Fibroblast of skin of scalp (primary cell): ENCODE data around the gene UNC119.

Source experiments
- DNase-seq: peaks from one replicate; pipeline ENCODE4 v3.0.0-alpha.2; 2013

The UNC119 gene

DNA sequence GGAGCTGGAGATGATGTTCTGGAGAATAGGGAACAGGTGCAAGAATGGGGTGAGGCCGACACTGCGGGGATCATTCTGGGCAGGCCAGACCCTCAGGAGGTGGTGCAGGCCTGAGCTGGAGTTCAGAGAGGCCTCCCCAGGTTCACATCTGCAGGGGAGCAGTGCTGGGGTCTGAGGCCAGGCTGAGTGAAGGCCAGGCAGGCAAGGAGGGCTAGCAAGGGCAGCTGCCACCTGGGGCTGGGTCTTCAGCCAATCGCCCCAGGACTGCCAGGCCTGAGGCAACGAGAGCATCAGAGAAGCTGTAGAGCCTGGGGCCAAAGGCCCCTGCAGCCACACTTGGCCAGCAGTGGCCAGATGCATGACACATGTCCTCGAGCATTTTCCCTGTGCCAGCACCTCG lies 31.7 kb downstream of the UNC119 start:
- DNase-seq: no peak

DNA sequence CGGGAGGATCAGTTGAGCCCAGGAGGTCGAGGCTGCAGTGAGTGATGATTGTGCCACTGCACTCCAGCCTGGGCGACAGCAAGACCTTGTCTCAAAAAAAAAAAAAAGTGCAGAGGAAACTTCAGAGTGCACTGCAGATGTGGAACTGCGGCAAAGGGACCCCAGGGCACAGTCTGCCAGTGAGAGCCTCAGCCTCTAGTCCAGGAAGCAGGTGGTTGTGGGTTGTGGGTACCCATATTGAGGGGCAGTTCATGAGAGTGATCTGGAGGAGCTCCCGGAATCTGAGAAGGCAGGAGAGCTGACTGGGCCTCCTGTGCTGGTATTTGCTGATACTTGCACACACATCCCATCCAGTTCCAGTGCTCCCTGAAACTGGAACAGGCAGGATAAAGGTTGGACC lies 33.2 kb downstream of the UNC119 start:
- no peak for DNase-seq

DNA sequence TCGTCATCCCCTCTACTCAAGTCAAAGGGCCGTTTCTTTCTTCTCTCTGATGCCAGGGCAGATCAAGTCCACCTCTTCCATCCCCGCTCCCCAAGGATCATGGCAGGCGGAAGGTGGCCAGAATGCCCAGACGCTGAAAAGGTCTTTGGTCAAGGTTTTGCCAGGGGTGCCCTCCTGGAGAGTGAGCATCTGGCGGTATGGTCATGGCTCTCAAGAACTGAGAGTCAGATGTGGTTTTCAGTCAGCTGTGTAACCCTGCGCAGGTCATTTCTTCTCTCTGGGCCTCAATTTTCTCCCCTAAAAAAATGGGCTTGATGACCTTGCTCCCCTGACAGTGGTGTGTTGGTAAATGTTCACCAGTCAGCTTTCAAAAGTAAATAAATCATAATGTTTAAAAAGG lies 33.8 kb downstream of the UNC119 start:
- DNase-seq: no peak

DNA sequence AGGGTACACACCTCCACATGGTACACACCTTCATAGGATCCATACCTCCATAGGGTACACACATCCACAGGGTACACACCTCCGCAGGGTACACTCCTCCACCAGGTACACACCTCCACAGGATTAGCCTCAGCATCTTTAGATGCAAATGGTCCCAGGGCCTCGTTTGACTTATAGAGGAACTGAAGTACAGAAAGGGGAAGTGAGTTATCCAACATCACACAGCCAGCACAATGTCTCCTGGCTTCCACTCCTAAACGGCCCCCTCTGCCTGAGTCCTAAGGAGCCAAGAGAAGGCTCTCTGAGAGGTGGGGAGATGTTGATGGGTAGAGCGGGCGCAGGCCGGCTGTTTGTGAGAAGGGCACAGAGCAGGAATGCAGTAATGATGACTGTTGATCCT lies 34.3 kb downstream of the UNC119 start:
- DNase-seq: no peak

DNA sequence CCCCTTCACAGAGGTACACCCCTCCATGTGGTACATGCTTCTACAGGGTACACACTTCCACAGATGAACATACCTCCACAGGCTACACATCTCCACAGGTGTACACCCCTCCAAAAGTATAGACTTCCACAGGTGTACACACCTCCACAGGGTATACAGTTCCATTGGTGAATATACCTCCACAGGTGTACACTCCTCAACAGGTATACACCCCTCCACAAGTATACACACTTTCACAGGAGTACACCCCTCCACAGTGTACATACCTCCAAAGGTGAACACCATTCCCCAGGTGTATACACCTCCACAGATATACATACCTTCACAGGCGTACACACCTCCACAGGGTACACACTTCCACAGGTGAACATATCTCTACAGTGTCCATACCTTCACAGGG lies 36.9 kb downstream of the UNC119 start:
- DNase-seq: no peak

DNA sequence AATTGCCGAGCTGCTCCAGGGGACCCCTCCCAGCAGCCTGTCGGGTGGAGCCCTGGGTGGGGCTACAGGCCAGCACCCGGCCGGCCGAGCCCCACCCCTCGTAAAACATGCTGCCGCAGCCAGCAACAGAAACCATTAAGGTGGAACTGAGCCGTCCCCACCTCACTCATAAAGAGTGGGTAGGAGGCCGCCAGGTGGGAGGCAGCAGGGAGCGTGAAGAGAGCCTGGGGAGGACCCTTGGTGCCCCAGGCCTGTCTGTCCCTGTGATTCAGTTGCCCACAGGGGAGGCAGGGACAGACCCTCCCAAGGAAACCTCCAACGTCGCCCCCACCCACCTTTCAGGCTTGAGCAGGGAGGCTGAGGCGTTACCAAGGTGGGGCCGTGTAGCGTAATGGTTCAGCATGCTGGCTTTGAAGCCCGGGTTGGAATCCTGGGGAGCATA lies 37.8 kb downstream of the UNC119 start:
- DNase-seq: no peak

- DNase-seq: no peak
Measured at GRCh38 chr17:28513476-28513875, 38.9 kb downstream of the UNC119 start.

DNA sequence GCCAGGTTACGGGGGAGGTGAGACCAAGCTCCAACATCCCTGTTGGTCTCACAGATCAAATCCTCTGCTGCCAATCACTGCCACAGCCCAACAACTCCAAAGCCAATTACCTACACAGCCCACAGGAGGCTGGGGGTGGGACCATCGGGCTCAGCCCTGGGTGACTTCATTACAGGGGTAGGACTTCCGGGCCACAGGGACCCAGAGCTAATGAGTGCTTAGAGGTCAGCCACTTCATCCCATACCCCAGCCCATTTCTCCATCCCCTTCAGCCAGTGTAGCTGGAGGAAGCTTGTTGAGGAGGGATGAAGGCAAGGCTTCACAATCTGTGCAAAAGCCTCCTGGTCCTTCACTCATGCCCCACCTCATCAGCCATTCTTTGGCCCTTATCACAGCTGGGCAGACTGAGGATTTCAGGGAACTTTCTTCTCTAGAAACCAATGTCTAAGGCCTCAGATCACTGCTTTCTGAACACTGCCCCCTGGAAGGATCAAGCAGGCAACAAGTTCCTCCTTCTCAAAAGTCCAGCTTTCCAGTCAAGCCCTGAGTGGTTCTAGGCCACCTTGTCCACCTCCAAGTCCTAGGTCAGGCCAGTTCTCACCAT lies 40.5 kb downstream of the UNC119 start:
- DNase-seq: no peak

DNA sequence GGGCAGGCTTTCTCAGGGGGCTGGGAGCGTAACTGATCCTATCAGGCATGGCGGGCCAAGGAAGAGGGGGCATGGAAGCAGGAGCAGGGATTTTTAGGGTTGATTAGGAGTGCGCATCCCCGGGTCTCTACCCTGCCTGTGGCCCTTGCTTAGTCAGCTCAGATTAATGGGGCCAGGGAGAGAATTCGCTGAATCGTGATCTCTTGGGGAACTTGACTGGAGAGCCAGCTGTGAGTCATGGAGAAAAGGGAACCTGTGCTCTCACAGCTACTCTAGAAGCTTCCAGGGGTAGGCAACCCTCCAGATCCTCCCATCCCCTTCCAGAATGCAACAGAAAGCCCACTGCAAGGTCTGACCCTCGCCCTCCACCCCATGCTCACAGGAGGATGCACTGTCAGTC lies 42.6 kb downstream of the UNC119 start:
- no peak for DNase-seq

DNA sequence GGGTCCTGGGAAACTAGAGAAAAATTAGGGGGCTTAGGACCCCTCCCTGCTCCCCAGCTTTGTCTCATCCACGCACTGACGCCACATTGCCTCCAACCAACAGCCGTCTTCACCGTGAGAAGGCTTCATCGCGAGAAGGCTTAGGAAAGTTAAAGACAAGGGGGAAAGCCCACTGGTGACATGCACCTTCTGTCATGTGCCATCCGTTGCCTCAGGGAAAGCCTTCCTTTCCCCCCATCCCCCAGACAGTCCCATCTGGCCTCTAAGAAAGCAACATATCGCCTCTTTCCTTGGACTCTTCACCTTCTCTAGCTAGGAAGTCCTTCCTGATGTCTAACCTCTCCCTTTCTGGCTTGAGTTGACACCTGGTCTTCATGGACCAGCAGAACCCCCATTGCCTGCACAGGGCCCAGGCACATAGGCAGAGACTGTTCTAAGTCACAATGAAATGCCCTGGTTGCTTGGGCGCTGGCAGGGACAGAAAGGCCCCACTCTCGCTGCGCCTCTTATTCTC lies 44.2 kb downstream of the UNC119 start:
- DNase-seq: no peak

DNA sequence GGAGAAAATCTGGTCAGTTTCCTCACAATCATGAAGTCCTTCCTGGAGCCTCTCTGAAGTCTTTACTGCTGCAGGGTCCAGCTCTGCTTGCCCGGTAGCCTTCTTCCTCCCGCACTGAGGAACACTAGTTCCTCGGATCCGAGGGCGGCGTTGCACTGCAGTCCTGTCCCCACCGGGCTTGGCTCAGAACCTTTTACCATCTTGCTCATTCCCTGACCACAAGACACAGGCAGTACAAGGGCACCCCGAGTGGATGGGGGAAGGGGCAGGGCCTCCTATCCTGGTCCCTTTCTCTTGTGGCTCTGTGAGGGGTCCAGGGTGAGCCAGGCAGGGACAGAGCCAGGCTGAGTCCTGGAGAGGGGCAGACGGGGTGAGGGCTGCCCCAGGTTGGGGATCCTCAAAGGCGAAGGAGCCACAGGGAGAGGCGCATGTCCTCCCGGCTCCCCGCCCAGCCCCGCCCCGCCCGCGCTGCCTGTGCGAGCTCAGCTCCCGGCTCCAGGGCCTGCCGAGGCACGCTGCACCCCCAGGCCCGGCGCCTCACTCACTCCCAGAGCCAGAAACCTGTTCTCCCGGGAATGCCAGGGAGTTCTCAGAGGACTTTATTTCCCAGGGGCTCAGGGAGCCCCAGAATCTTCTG lies 44.7 kb downstream of the UNC119 start:
- DNase-seq: no peak

- DNase-seq: no peak
Measured at GRCh38 chr17:28506763-28507487, 45.5 kb downstream of the UNC119 start.

DNA sequence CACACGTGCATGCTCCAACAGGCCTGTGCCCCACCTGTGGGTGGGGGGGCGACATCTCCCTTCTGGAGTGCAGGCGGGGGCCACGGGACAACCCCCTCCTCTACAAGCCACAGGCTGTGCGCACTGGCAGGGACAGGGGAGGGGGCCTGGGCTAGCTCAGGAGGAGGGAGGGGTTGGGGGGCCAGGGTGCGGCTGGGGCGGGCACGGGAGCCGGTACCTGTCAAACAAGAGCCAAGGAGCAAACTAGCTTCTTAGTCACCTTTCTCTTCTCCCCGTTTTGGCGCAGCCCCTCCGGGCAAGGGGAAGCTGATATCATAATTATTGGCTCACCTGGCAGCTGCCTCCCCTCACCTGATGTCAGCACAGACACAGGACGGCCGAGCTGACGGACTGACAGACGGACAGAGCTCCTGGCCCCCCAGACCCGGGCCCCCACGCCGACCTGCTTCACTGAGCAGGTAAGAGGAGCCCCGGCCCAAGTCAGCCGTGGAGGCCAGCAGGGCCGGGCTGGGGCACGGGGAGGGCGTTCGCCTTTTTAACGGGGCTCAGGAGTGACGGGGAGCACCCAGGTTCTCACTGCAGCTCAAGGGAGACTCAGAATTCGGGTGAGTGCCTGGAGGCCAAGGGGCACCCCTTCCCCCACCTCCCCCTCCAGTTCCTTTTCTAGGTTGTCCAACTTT lies 46.3 kb downstream of the UNC119 start, which contains the start of gene FOXN1:
TSS of gene FOXN1 (plus strand) at position 363 of the 680 bp plus-strand sequence. CDS start 17,622 bp downstream, outside the sequence.
- no peak for DNase-seq

GRCh38 chr17:28503420-28503819 lies 49.0 kb downstream of the UNC119 start:
- no peak for DNase-seq

GRCh38 chr17:28501421-28502284 lies 50.8 kb downstream of the UNC119 start:
- DNase-seq: no peak

DNA sequence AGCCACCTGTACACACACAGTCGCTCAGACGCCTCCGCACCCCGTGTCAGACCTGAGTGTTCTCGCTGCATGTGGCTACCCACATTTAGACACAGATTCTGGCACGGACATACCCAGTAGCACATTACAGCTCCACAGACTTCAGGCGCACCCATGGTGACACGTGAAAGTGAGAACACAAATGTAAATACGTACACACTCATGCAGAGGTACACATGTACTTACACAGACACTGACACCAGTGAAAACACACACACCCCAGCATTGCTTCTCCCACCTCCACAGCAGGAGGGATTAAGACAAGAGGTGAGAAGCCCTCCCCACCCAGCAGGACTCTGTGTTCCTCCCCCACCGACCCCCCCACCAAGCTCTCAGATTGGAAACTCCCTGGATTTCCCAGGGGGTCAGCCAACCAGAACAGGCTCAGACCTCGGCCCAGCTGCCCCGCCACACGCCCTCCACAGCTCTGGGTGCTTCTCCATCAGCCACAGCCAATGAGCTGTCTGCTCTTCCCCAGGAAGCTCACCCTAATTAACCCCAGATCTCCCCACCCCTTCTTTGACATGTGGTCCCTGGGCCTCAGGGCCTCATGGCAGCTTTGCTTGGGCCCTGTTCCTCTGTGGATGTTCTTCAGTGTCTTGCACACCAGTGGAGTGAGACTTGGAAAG lies 51.6 kb downstream of the UNC119 start:
- DNase-seq: no peak

DNA sequence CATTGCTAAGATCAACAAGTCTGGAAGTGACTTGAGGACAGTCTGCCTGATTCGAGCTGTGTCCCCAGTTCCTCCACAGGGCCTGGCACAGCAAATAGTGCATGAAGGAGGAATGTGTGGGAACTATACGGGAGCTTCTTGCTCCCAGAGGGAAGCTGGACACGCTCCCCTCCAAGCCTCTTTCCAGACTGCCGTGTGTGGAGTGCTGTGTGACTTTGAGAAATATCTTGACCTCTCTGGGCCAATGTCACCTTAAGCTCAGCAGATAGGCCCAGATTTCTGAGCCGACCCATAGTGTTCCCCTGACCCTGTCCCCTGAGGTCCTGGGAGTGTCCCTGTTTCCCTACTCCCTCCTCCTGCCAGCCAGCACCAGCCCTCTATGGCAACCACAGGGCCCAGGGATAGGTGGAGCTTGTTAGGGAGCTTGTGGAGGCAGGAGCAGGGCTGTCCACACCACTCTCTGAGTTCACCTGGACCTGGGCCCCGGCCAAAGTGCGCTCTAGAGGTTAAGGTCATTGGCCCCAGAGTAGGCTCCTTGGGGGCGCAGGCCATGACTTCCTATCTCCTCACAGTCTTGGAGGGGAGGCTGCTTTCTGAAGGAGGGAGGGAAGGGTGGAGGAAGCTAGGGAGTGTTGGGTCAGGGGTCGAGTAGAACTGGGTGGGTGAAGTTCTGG lies 52.6 kb downstream of the UNC119 start:
- no peak for DNase-seq

GRCh38 chr17:28499364-28499664 lies 53.1 kb downstream of the UNC119 start:
- DNase-seq: no peak

DNA sequence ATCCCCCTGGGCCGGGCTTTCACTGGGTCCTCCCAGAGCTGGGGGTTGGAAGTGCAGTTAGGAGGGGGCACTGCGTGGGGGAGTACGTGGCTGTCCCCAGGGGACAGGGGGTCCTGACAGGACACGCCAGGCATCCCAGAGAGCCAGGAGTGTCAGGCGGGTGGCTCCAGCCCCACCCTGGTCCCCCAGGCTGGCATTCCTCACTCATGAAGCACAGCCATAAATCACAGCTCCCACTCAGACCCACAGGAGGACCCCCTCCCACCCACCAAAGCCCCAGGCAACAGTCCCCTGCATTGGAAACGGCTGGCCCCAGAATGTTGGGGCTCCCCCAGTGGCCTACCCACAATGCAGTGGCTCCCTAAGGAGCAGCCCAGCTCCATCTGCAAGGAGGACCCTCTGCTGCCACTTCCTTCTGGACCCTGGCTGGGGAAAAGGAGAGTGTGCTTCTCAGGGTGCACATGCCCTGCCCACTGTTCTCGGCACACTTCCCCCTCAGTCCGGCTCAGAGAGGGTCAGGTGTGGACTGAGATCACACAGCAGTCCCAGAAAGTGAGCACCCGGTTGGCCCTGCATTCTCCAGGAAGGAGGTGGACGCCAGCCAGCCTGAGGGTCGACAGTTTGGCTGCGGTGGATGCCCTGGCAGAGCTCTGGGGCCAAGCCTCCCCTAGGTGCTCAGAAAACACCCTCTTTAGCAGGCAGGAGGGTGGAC lies 53.6 kb downstream of the UNC119 start:
- DNase-seq: no peak

- no peak for DNase-seq
Measured at GRCh38 chr17:28497931-28498330, 54.5 kb downstream of the UNC119 start.
